Occipital lobe (tissue), 2 donors: Measurements from ENCODE around the gene NCBP2. TPM values are rescaled to one million over a fixed set of nuclear protein-coding genes. Genes with fewer than 3 reads are reported as not detected.
"Not testable (repeated sequence)": the region's sequence is repeated elsewhere in the genome, so short reads cannot be mapped to it uniquely, and the experiment has no call there.

Experiments used
- DNase-seq: peaks from one replicate; lab custom pipeline; 2025; lab: John Stamatoyannopoulos, UW
- total RNA-seq: library from RNA; depleted of rRNA; stranded (reverse); fragments of >200 nt; gene quantifications from one replicate; pipeline ENCODE4 v1.2.3, GENCODE V29; 2014

Gene NCBP2
- total RNA-seq, 1 donor from 2014 or later: 80.8 TPM

DNA sequence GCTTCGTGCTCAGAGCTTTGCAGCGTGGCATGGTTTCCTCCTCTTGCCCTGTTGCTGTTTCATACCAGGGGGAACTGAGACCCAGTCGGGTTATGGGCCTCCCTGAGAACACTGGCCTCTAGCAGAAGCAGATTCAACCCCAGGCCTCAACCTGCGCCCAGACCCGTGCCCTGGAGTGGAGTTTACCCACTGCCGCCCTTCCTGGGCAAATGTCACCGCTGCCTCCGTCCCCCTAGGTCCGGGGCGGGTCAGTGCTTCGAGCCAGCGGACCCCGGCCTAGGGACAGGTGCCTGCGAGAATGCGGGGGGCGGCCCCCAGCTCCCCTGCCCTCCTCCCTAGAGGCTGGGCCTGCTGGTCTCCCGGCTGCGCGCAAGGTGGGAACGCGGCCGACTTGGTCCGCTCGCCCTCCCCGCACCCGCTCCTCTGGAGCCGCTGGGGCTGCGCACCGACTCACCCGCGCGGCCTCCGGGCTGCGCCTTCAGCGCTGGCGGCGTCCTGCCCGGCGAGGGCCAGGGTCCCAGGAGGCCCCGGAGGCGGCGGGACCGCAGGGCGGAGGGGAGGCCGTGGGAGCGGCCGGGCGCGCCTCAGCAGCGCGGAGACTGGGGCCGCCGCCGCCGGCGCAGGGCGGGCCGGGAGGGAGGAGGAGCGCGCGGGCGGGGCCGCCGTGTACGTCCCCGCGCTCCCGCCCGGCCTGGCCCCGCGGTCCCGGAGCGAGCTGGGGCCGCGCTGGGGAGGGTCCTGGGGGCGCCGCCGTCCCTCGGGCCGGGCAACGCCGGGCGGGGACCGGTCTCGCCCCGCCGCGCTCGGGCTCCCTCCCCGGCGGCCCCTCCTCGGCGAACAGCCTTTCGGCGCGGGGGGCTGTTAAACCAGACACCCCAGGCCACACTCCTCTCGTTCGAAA is 26.2 kb upstream of the NCBP2 start, which contains the start of gene PIGZ:
Gene PIGZ (minus strand): TSS at position 601 of the 901 bp plus-strand sequence. CDS start 16,802 bp downstream, outside the sequence.
- DNase-seq: no peak

DNA sequence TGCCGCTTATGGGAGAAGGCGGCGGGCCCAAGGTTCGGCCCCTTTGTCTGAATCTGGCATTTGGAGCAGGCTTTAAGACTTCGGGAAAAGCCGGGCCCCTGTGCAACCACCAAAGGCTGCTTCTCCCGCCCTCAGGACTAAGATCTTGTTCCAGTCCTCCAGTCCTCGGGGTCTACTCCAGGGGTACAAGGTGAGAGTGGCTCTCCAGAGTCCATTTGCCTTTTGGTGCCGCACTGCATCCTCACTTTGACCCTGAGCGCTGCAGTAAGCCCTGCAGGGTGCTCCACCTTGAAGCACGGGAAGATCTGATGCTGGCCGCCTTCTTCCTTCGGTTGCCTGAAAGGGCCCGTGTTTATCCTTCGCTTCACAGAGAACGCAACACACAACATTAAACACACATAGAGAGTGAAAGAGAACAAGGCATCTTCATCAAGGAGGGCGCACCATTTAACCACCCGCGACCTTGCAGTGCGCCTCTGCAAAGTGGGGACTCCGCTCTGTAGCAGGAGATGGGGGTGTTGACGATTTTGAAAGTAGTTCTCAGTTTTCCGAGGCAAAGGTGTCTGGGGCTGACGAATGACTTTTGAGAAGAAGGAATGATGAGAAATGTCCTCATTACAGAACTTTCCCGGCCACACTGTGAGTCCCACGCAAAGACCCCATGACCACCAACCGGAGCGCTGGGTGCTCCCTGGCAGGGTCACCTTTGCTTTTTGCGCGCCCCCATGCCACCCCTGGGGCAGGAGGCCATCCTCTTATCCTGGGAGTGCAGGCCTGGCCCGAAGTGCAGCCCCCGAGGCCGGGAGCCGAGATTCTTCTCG is 25.3 kb upstream of the NCBP2 start:
- no peak for DNase-seq

DNA sequence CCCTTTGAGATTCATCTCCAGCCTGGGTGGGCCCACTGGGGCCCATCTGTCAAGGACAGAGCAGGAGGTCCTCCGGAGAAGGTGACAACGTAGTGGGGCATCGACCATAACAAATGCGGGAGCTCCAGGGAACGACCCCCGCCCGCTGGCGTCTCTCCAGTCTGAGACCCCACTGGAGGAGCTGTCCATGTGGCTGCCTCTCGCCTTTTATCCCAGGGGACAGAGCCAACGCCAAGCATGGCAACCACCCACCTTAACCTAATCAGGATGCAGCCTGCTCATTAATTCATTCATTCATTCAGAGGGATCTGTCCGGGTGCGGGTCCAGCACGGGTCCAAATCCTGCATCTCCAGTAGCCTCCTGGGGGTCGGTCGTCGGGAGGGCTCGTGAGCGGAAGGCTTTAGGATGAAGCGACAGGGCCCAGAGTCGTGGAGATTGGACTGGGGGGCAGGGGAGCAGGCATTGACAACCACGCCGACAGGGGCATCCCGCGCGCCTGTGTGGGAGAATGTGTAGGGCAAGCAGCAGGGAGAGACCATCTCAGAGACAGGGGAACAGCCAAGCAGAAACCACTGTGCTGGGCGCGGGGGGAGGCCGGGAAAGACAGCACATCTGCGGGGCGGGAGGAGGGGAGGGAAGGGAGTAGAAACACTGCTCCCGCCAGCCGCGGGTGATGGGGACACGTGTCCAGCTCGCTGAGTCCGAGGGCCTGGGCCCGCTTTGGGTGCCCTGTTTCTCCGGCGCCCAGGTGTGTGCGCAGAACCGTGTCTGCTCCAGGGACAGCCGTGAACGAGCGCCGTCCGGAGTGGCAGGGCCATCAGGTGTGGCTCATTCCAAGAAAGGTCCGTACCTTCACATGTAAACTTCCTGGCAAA is 24.4 kb upstream of the NCBP2 start:
- DNase-seq: no peak

DNA sequence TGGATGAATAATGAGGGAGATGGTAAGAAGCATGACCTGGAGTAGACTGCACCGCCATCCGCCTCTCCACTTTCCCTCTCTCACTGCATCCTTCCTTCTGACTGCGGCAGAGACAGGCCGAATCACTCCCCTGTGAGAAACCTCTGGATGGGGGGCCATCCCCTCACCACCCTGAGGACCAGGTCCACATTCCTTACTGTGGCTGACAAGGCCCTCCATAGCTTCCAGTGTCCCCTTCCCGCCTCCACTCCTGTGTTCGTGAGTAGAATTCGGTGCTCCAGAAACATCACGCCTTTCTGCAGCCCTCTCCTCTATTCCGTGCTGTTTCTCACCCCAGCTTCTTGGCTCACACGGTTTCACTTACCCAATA is 23.5 kb upstream of the NCBP2 start:
- DNase-seq: no peak

DNA sequence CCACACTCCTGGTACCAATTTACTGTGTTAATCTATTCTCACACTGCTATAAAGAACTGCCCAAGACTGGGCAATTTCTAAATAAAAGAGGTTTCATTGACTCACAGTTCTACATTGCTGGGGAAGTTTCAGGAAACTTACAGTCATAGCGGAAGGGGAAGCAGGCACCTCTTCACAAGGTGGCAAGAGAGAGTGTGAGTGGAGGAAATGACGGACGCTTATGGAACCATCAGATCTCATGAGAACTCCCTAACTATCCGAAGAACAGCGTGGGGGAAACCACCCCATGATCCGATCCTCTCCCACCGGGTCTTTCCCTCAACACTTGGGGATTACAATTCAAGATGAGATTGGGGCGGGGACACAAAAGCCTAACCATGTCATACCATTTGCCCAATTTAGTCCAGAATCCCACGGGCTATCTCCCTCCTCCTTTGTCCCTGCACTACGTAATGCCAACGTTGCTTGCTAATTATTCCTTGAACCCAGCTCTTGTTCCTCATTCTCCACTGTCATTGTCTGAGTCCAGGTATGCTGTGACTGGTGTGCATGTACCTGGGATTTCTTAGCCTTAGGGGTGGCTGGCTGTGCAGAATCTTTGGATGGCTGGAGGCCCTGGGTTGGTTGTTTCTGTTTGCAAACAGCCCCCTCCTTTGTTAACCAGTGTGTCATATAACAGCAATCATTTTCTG is 22.9 kb upstream of the NCBP2 start:
- no peak for DNase-seq

DNA sequence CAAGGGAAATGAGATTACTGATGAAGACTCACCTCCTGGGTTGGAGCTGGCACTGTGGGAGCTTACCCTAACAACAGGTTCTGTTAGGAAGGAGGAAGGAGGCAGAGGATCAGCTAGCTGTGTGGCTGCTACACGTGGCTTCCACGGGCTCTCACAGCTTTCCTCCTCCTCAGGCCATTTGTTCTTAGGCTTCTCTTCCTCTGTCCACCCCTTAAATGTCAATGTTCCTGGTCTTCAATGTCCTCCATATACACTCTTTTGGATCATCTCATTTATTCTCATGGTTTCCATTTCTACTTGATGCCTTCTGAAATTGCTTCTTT is 21.3 kb upstream of the NCBP2 start:
- no peak for DNase-seq

DNA sequence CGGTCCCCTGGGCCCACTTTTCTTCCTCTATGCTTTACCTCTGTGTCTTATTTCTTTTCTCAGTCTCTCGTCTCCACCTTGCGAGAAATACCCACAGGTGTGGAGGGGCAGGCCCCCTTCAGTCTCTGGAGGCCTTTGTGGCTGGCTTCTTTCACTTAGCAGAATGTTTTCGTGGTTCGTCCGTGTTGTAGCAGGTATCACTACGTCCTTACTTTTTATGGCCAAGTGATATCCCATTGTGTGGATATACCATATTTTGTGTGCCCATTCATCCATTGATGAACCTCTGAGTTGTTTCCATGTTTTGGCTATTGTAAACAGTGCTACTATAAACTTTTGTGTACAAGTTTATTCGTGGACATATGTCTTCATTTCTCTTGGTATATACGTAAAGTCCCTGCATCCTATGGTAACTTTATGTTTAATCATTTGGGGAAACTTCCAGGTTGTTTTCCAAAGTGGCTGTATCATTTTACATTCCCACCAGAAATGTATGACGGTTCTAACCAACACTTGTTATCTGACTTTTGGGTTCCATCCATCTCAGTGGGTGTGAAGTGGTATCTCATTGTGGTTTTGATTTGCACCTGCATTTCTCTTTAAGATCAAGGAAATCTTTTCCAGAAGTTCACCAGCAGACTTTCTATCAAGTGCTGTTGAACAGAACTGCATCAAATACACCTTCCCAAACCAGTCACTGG is 20.8 kb upstream of the NCBP2 start:
- no peak for DNase-seq

DNA sequence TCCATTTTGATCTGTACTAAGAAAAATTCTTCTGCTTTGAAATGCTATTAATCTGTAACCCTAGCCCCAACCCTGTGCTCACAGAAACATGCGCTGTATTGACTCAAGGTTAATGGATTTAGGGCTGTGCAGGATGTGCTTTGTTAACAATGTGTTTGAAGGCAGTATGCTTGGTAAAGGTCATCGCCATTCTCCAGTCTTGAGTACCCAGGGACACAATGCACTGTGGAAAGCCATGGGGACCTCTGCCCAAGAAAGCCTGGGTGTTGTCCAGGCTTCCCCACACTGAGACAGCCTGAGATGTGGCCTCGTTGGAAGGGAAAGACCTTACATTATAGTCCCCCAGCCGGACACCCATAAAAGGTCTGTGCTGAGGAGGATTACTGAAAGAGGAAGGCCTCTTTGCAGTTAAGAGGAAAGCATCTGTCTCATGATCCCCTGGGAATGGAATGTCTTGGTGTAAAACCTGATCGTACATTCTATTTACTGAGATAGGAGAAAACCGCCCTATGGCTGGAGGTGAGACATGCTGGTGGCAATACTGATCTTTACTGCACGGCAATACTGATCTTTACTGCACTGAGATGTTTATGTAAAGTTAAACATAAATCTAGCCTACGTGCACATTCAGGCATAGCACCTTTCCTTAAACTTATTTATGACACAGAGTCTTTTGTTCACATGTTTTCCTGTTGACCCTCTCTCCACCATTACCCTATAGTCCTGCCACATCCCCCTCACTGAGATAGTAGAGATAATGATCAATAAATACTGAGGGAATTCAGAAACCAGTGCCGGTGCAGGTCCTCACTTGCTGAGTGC is 20.0 kb upstream of the NCBP2 start:
- no peak for DNase-seq

DNA sequence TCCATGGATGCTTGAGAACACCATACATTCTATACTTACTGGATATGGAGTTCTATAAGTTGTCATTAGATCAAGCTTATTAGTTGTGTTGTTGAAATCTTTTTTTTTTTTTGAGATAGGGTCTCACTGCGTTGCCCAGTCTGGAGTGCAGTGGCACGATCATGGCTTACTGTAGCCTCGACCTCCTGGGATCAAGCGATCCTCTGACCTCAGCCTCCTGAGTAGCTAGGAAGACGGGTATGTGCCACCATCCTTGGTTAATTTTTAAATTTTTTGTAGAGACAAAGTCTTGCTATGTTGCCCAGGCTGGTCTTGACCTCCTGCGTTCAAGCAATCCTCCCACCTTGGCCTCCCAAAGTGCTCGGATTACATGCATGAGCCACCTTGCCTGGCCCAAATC is 12.5 kb upstream of the NCBP2 start:
- no peak for DNase-seq

DNA sequence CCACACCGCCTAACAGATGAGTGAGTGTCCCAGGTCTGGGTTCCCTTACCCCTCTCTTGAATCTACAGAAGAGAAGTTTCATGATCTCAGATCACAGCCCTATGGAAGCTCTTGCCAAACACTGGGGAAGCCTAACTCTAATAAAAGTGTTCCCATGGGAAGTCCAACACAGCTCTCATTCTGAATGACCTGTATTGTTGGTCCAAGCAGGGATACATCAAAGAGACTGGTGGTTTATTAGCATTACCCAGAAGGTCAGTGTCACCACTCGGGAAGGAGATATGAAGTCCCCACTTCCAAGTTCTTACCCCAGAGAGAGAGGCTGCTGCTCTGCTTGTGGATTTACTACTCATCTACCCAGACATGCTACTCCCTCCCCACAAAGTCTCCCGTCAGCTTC is 9.0 kb upstream of the NCBP2 start:
- no peak for DNase-seq

DNA sequence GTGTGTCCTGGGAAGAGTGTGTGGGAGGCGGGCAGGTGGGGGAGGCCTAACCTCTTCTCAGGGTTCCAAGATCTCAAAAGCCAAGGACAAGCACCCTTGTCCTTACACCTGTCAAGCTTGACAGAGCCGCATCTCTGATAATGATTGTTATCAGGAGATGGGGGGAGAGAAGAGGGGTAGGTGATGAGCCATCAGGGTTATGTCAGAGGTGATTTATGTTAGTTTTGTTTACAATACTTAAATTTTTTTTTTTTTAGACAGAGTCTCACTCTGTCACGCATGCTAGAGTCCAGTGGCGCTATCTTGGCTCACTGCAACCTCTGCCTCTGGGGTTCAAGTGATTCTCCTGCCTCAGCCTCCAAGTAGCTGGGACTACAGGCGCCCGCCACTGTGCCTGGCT is 7.4 kb upstream of the NCBP2 start:
- DNase-seq: no peak

DNA sequence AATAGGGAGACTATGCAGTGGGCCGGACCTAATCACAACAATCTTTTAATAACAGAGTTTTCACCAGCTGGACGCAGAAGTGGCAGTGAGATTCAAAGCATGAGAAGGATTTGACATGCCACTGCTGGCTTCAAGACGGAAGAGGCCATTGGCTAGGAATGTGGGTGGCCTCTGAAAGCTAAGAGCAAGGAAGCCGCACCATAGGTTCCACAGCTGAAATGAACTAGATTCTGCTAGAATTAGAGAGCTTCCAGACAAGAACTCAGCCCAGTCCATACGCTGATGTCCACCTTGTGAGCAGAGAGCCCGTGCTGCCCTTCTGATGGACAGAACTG is 6.9 kb upstream of the NCBP2 start:
- no peak for DNase-seq

DNA sequence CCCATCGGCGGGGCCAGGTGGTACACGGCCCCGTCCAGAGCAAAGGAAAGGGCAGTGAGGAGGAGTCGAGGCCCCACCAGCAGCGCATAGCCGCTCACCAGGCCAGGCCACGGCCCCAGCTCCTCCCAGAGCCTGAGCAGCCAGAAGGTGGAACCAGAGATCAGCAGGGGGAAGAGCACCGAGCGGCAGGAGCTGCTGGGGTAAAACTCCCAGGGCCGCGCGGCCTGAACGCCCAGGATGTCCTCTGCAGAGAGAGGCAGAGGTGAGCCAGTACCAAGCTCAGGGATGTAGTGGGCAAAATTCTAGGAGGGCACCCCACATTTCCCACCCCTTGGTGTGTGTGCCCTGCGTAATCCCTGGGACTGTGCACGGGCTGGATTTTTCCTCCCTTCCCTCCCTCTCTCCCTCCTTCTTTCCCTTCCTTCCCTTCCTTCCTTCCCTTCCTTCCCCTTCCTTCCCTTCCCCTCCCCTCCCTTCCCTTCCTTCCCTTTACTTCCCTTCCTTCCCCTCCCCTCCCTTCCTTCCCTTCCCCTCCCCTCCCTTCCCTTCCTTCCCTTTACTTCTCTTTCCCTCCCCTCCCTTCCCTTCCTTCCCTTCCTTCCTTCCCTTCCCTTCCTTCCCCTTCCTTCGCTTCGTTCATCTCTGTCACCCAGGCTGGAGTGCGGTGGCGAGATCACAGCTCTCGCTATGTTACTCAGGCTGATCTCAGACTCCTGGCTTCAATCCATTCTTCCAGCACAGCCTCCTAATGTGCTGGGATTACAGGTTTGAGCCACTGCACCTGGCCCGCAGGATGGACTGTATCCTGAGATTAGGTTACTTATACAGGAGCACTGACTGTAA is 6.3 kb upstream of the NCBP2 start:
- no peak for DNase-seq

DNA sequence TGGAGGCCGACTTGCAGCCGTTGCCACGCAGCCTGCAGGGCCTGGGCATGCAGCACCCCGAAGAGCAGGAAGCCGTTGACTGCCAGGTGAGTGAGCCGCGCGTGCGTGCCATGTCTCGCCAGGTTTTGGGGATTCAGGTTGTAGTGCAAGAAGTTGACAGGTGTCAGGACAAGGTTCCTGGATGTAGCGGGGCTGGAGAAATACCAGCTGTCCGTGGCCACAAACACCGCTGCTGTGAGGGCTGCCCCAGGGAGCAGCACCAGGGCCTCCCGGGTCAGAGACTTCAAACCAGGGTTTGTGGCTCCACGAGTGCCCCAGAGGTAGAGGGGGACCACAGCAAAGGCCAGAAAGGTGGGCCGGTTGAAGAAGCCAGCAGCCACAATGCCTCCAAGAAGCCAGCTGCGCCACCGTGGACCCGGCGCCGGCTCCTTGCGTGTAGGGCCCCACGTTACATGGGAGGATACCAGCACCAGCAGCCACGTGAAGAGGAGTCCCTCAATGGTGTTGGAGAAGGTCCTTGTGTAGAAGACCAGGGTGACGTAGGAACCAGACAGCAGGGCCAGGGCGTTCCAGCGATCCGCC is 5.6 kb upstream of the NCBP2 start:
- DNase-seq: no peak

DNA sequence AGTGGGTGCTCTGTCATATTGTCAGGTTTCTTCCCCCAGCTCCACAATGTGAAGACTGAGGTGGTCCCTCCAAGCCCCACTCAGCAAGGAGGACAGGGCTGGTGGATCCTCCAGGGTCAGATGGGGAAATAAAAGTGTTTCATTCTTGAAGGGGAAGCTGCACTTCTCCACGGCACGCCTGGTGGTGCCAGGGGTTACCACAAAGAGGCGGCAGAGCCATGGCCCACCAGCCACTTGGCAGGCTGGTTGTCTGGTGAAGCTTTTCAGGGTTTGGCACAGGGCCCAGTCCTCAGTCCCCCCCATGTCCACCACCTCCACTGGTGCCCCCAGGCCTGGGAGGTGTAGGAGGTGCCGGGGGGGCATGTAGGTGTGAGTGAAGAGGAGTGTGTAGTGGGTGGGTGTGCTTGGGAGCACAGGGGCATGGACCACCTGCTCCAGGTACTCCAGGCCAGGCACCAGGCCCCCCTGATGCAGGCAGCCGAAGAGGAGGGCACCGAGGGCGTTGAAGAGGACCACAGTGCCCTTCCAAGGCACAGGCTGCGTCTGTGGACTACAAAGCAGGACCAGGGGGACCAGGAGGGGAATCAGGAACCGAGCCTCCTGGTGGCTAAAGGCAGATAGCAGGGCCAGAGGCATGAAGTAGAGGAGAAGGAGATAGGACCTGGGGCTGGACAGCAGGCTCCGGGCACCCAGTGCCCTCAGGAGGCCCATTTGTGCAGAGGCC is 5.0 kb upstream of the NCBP2 start:
- no peak for DNase-seq

DNA sequence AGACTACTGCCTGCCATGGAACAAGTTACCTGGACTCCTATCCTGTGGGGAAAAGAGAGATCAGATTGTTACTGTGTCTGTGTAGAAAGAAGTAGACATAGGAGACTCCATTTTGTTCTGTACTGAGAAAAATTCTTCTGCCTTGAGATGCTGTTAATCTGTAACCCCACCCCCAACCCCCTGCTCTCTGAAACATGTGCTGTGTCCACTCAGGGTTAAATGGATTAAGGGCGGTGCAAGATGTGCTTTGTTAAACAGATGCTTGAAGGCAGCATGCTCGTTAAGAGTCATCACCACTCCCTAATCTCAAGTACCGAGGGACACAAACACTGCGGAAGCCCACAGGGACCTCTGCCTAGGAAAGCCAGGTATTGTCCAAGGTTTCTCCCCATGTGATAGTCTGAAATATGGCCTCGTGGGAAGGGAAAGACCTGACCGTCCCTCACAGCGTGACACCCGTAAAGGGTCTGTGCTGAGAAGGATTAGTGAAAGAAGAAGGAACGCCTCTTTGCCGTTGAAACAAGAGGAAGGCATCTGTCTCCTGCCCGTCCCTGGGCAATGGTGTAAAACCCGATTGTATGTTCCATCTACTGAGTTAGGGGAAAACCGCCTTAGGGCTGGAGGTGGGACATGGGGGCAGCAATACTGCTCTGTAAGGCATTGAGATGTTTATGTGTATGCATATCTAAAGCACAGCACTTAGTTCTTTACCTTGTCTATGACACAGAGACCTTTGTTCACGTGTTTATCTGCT is 1.9 kb upstream of the NCBP2 start:
- not testable (repeated sequence) for DNase-seq

DNA sequence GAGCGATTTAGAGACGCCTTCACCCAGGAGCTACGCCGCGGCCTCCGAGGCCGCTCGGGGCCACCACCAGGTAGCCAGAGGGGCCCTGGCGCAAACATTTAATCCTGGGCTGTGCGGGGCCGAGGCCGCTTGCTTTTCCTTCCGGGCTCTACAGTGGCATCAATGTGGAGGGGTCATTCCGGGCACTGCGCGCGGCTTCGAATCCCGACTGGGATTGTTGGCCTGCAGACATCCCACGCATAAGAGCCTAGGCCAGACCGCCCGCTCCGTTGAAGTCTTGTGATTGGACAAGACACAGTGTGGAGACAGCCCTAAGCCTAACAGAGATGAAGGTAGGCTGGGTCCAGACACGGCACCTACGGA is 568 bp upstream of the NCBP2 start:
- peak; percentile 23 for DNase-seq
